GM21360 (cell line): ENCODE results near the gene PPP2R5C.

Experiments
- ATAC-seq: cut with Tn5 transposase; IDR thresholded peaks from one replicate; pipeline ENCODE4 v1.9.1; 2021; ENCODE audit warnings: mild to moderate bottlenecking, moderate library complexity; ENCODE audit not compliant: unreplicated experiment

The PPP2R5C gene

GRCh38 chr14:101909371-101910096 is 148.0 kb downstream of the PPP2R5C start:
- no peak for ATAC-seq

- no peak for ATAC-seq
Measured at GRCh38 chr14:101912841-101913240, 151.3 kb downstream of the PPP2R5C start.

GRCh38 chr14:101914083-101914482 is 152.6 kb downstream of the PPP2R5C start:
- ATAC-seq: no peak

- ATAC-seq: no peak
Measured at GRCh38 chr14:101915871-101916815, 154.6 kb downstream of the PPP2R5C start.

GRCh38 chr14:101916816-101917412 is 155.4 kb downstream of the PPP2R5C start:
- ATAC-seq: no peak

GRCh38 chr14:101917413-101918017 is 156.0 kb downstream of the PPP2R5C start:
- no peak for ATAC-seq

GRCh38 chr14:101918065-101918989 is 156.8 kb downstream of the PPP2R5C start:
- ATAC-seq: no peak

GRCh38 chr14:101920271-101920670 is 158.8 kb downstream of the PPP2R5C start:
- ATAC-seq: no peak

- ATAC-seq: no peak
Measured at GRCh38 chr14:101922866-101923265, 161.4 kb downstream of the PPP2R5C start.

- ATAC-seq: no peak
Measured at GRCh38 chr14:101925152-101925551, 163.6 kb downstream of the PPP2R5C start.

GRCh38 chr14:101926085-101926484 is 164.6 kb downstream of the PPP2R5C start:
- no peak for ATAC-seq

GRCh38 chr14:101926620-101927019 is 165.1 kb downstream of the PPP2R5C start:
- ATAC-seq: no peak

GRCh38 chr14:101927859-101928258 is 166.3 kb downstream of the PPP2R5C start:
- ATAC-seq: no peak

- no peak for ATAC-seq
Measured at GRCh38 chr14:101928415-101928841, 166.9 kb downstream of the PPP2R5C start.

- no peak for ATAC-seq
Measured at GRCh38 chr14:101929096-101929495, 167.6 kb downstream of the PPP2R5C start.

- ATAC-seq: no peak
Measured at GRCh38 chr14:101929946-101930345, 168.4 kb downstream of the PPP2R5C start.

GRCh38 chr14:101932673-101933072 is 171.2 kb downstream of the PPP2R5C start:
- ATAC-seq: no peak

GRCh38 chr14:101933209-101933608 is 171.7 kb downstream of the PPP2R5C start:
- ATAC-seq: no peak

- no peak for ATAC-seq
Measured at GRCh38 chr14:101934601-101935150, 173.2 kb downstream of the PPP2R5C start.
